Mesendoderm (in vitro differentiated cells): ENCODE results near the gene DPEP1.

ENCODE experiments used
- DNase-seq: peaks from one replicate; pipeline ENCODE4 v3.0.0; 2013
- H2AK5ac ChIP-seq: 2 replicates; pipeline ENCODE4 v1.6.1; 2013; ENCODE audit warnings: low read length, inconsistent platforms
- H2BK120ac ChIP-seq: 2 replicates; pipeline ENCODE4 v1.6.1; 2013; ENCODE audit warnings: low read depth, mild to moderate bottlenecking, low read length, moderate library complexity, mixed read lengths
- H2BK15ac ChIP-seq: replicated peaks from 2 replicates; pipeline ENCODE4 v1.6.1; 2013; ENCODE audit warnings: low read depth, mild to moderate bottlenecking, moderate library complexity
- H2BK5ac ChIP-seq: 2 replicates; pipeline ENCODE4 v1.6.1; 2013; ENCODE audit warnings: low read length, inconsistent platforms
- H3K18ac ChIP-seq: 2 replicates; pipeline ENCODE4 v1.6.1; 2013; ENCODE audit warnings: mild to moderate bottlenecking, low read length, mixed read lengths
- H3K23ac ChIP-seq: one replicate; pipeline ENCODE4 v1.6.1; 2013; ENCODE audit warnings: low read length
- H3K27ac ChIP-seq: 2 replicates; pipeline ENCODE4 v1.5.1; 2013; ENCODE audit warnings: low read depth, mild to moderate bottlenecking, inconsistent platforms, low read length, moderate library complexity
- H3K27me3 ChIP-seq: 2 replicates; pipeline ENCODE4 v1.6.1; 2013; ENCODE audit warnings: low read length, control low read depth, mild to moderate bottlenecking, inconsistent platforms; ENCODE audit not compliant: insufficient read depth, poor library complexity
- H3K36me3 ChIP-seq: 2 replicates; pipeline ENCODE4 v1.6.1; 2013; ENCODE audit warnings: low read length, inconsistent platforms; ENCODE audit not compliant: control insufficient read depth, insufficient read depth
- H3K4ac ChIP-seq: one replicate; pipeline ENCODE4 v1.6.1; 2013; ENCODE audit warnings: low read depth, mild to moderate bottlenecking, low read length, moderate library complexity
- H3K4me1 ChIP-seq: 2 replicates; pipeline ENCODE4 v1.6.1; 2013; ENCODE audit warnings: low read depth, low read length, inconsistent platforms; ENCODE audit not compliant: control insufficient read depth
- H3K4me2 ChIP-seq: 2 replicates; pipeline ENCODE4 v1.6.1; 2013; ENCODE audit warnings: low read length
- H3K4me3 ChIP-seq: 2 replicates; pipeline ENCODE4 v1.5.1; 2013; ENCODE audit warnings: mild to moderate bottlenecking, low read length
- H3K56ac ChIP-seq: one replicate; pipeline ENCODE4 v1.6.1; 2013; ENCODE audit warnings: low read length
- H3K79me1 ChIP-seq: 2 replicates; pipeline ENCODE4 v1.6.1; 2013; ENCODE audit warnings: low read length, inconsistent platforms
- H3K79me2 ChIP-seq: 2 replicates; pipeline ENCODE4 v1.6.1; 2013; ENCODE audit warnings: mild to moderate bottlenecking, low read length; ENCODE audit not compliant: control insufficient read depth, insufficient read depth
- H3K9ac ChIP-seq: 2 replicates; pipeline ENCODE4 v1.6.1; 2013; ENCODE audit warnings: low read length, inconsistent platforms
- H4K5ac ChIP-seq: one replicate; pipeline ENCODE4 v1.6.1; 2013; ENCODE audit warnings: low read length
- H4K8ac ChIP-seq: one replicate; pipeline ENCODE4 v1.6.1; 2013; ENCODE audit warnings: low read depth, mild to moderate bottlenecking, control low read depth, low read length, moderate library complexity
- WGBS: extraction: QIAGEN DNeasy Blood & Tissue Kit; methylation state at CpG from one replicate; pipeline ENCODE4 v1.1.7; 2013; ENCODE audit warnings: low lambda C conversion rate, missing lambda C conversion rate; ENCODE audit not compliant: insufficient coverage; ENCODE audit errors: extremely low coverage; 5-methylcytosine and 5-hydroxymethylcytosine counted together

Gene DPEP1

GRCh38 chr16:89610108-89610453 lies 3.4 kb upstream of the DPEP1 start:
- no peak for DNase-seq
- Histone ChIP-seq H3K36me3 (no peaks in the 10 kb centered on the region), H2BK120ac (no peak overlapping the region), H3K4me3 (no peak overlapping the region), H2AK5ac (no peak overlapping the region), H3K27ac (no peak overlapping the region), H2BK15ac (no peak overlapping the region), H3K79me2 (no peaks in the 10 kb centered on the region), H2BK5ac (no peak overlapping the region), H4K8ac (no peak overlapping the region), H3K27me3 (no peaks in the 10 kb centered on the region), H3K4ac (no peak overlapping the region), H3K4me2 (no peak overlapping the region), H3K79me1 (no peaks in the 10 kb centered on the region), H4K5ac (no peak overlapping the region), H3K23ac (no peak overlapping the region), H3K4me1 (no peaks in the 10 kb centered on the region), H3K56ac (no peak overlapping the region), H3K9ac (no peak overlapping the region), H3K18ac (no peak overlapping the region)
- no CpG with 5 or more reads among the region's 1 CpG for WGBS

- no peak overlapping the region for H2BK120ac ChIP-seq
- no peaks in the 10 kb centered on the region for H3K79me1 ChIP-seq
- H3K4ac ChIP-seq = no peak overlapping the region
- WGBS = no CpG with 5 or more reads among the region's 20 CpGs
- DNase-seq = no peak
- no peak overlapping the region for H3K27ac ChIP-seq
- H3K36me3 ChIP-seq = no peaks in the 10 kb centered on the region
- H3K23ac ChIP-seq = no peak overlapping the region
- H3K18ac ChIP-seq = no peak overlapping the region
- no peak overlapping the region for H3K4me3 ChIP-seq
- H4K5ac ChIP-seq = no peak overlapping the region
- H4K8ac ChIP-seq = no peak overlapping the region
- no peak overlapping the region for H2AK5ac ChIP-seq
- H3K79me2 ChIP-seq = no peaks in the 10 kb centered on the region
- H3K4me2 ChIP-seq = no peak overlapping the region
- no peaks in the 10 kb centered on the region for H3K27me3 ChIP-seq
- H2BK15ac ChIP-seq = no peak overlapping the region
- no peak overlapping the region for H3K9ac ChIP-seq
- no peak overlapping the region for H2BK5ac ChIP-seq
- H3K4me1 ChIP-seq = no peaks in the 10 kb centered on the region
- no peak overlapping the region for H3K56ac ChIP-seq
Measured at GRCh38 chr16:89612415-89613166, 851 bp upstream of the DPEP1 start.

DNA sequence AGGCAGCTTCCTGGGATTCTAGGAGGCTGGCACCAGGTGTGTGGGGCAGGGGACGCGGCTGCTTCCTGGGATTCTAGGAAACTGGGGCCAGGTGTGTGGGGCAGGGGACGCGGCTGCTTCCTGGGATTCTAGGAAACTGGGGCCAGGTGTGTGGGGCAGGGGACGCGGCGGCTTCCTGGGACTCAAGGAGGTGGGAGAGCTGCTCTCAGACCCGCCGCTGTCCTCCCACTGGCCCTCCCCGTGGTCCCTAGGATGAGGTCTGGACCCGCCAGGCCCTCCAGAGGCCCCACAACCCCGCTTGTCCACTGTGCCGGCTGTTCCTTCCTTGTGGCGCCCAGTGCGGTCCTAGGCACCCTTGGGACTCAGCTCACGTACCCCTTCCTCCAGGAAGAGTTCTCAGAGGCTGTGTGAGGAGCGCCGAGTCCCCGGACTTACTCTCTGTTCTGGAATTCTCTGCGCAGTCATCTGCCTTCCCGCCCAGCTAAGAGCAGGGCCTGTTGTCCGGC lies 565 bp downstream of the DPEP1 start:
- Histone ChIP-seq H2BK15ac (no peak overlapping the region), H2BK120ac (no peak overlapping the region), H3K23ac (no peak overlapping the region), H3K56ac (no peak overlapping the region), H3K9ac (no peak overlapping the region), H2AK5ac (no peak overlapping the region), H4K8ac (no peak overlapping the region), H3K4me1 (no peaks in the 10 kb centered on the region), H3K4ac (no peak overlapping the region), H3K27ac (no peak overlapping the region), H3K4me2 (no peak overlapping the region), H2BK5ac (no peak overlapping the region), H4K5ac (no peak overlapping the region), H3K79me1 (no peaks in the 10 kb centered on the region), H3K36me3 (no peaks in the 10 kb centered on the region), H3K18ac (no peak overlapping the region), H3K27me3 (no peaks in the 10 kb centered on the region), H3K4me3 (no peak overlapping the region), H3K79me2 (no peaks in the 10 kb centered on the region)
- no CpG with 5 or more reads among the region's 22 CpGs for WGBS
- no peak for DNase-seq

GRCh38 chr16:89615176-89615575 lies 1.7 kb downstream of the DPEP1 start:
- H3K79me1 ChIP-seq = no peaks in the 10 kb centered on the region
- no peaks in the 10 kb centered on the region for H3K27me3 ChIP-seq
- no peak overlapping the region for H3K4me2 ChIP-seq
- H4K5ac ChIP-seq = no peak overlapping the region
- H3K36me3 ChIP-seq = no peaks in the 10 kb centered on the region
- no peak for DNase-seq
- no peak overlapping the region for H3K27ac ChIP-seq
- no peaks in the 10 kb centered on the region for H3K79me2 ChIP-seq
- H2BK15ac ChIP-seq = no peak overlapping the region
- H4K8ac ChIP-seq = no peak overlapping the region
- H3K4ac ChIP-seq = no peak overlapping the region
- no peaks in the 10 kb centered on the region for H3K4me1 ChIP-seq
- H3K4me3 ChIP-seq = no peak overlapping the region
- no peak overlapping the region for H2BK5ac ChIP-seq
- H2AK5ac ChIP-seq = no peak overlapping the region
- H3K56ac ChIP-seq = no peak overlapping the region
- no peak overlapping the region for H3K18ac ChIP-seq
- H2BK120ac ChIP-seq = no peak overlapping the region
- no peak overlapping the region for H3K9ac ChIP-seq
- H3K23ac ChIP-seq = no peak overlapping the region
- no CpG with 5 or more reads among the region's 13 CpGs for WGBS

DNA sequence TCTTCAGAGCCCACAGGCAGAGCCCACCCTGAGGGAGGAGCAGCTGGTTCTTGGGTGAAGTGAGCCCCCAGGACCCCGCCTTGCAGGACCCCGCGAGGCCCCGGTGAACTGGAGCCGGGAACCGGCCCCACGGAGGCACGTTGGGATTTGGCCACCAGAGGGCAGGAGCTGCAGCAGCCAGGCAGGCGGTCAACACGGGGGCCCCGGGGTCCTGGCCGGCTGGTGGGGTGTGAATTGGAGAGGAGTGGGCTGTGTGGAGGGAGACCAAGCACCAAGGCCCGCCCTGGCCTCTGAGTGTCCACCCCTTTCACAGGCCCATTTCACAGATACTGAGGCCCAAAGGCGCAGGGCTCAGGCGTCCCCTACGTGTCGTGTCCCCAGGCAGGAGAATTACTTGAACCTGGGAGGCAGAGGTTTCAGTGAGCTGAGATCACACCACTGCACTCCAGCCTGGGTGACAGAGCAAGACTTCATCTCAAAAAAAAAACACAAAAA lies 2.2 kb downstream of the DPEP1 start:
- Histone ChIP-seq H3K36me3 (no peaks in the 10 kb centered on the region), H3K27ac (no peak overlapping the region), H3K4ac (no peak overlapping the region), H2BK5ac (no peak overlapping the region), H3K27me3 (no peaks in the 10 kb centered on the region), H3K79me2 (no peaks in the 10 kb centered on the region), H3K56ac (no peak overlapping the region), H3K4me1 (no peaks in the 10 kb centered on the region), H2AK5ac (no peak overlapping the region), H3K79me1 (no peaks in the 10 kb centered on the region), H3K9ac (no peak overlapping the region), H4K5ac (no peak overlapping the region), H2BK15ac (no peak overlapping the region), H2BK120ac (no peak overlapping the region), H3K4me2 (no peak overlapping the region), H3K4me3 (no peak overlapping the region), H3K23ac (no peak overlapping the region), H4K8ac (no peak overlapping the region), H3K18ac (no peak overlapping the region)
- DNase-seq = no peak
- no CpG with 5 or more reads among the region's 17 CpGs for WGBS

DNA sequence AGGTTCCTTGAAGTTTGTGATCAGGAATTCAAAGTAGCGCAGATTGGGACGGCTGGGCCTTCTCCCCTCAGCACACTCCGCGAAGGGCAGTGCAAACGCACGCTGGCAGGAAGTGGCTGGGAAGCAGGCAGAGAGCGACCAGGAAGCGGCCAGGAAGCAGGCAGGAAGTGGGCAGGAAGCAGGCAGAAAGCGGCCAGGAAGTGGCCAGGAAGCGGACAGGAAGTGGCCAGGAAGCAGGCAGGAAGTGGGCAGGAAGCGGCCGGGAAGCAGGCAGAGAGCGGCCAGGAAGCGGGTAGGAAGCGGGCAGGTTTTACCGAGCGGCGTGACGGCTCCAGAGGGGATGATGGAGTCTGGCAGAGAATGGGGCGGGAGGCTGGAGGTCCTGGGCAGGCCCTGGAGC lies 3.2 kb downstream of the DPEP1 start:
- Histone ChIP-seq H3K4me2 (no peak overlapping the region), H3K56ac (no peak overlapping the region), H4K8ac (no peak overlapping the region), H3K9ac (no peak overlapping the region), H3K27me3 (no peaks in the 10 kb centered on the region), H2AK5ac (no peak overlapping the region), H3K79me1 (no peaks in the 10 kb centered on the region), H2BK120ac (no peak overlapping the region), H2BK15ac (no peak overlapping the region), H3K27ac (no peak overlapping the region), H4K5ac (no peak overlapping the region), H3K4me3 (no peak overlapping the region), H2BK5ac (no peak overlapping the region), H3K4me1 (no peaks in the 10 kb centered on the region), H3K4ac (no peak overlapping the region), H3K23ac (no peak overlapping the region), H3K79me2 (no peaks in the 10 kb centered on the region), H3K18ac (no peak overlapping the region), H3K36me3 (no peaks in the 10 kb centered on the region)
- no CpG with 5 or more reads among the region's 20 CpGs for WGBS
- DNase-seq = no peak
